ENCODE results near the gene CPNE1.

Gene CPNE1

GRCh38 chr20:35650632-35651031, 14.1 kb downstream of the CPNE1 start:
- Histone ChIP-seq H3K4me1 (ENCODE audit: control insufficient read depth in 1 of 2, insufficient read depth in 1 of 2, low read depth in 1 of 2, low read length in 1 of 2) (peaks cover 4 to 8% of the 10 kb centered on the region in 2 experiments), H3K9me3 (no peaks in the 10 kb centered on the region), H3K36me3 (peaks cover 46% of the 10 kb centered on the region), H3K27me3 (no peaks in the 10 kb centered on the region), H3K4me3 (ENCODE audit: low read depth in 1 of 2, low read length in 1 of 2) (no peak overlapping the region), H3K27ac (peak overlapping the region; percentile 19)
- no peak for TF ChIP-seq CTCF (IDR thresholded peaks at IDR 0.05)

GRCh38 chr20:35648836-35649235, 15.9 kb downstream of the CPNE1 start:
- Histone ChIP-seq H3K36me3 (peaks cover 32% of the 10 kb centered on the region), H3K4me3 (ENCODE audit: low read depth in 1 of 2, low read length in 1 of 2) (no peak overlapping the region), H3K27ac (peak overlapping the region; percentile 4), H3K4me1 (ENCODE audit: control insufficient read depth in 1 of 2, insufficient read depth in 1 of 2, low read depth in 1 of 2, low read length in 1 of 2) (peaks cover 22 to 26% of the 10 kb centered on the region in 2 experiments), H3K9me3 (no peaks in the 10 kb centered on the region), H3K27me3 (no peaks in the 10 kb centered on the region)
- TF ChIP-seq CTCF (IDR thresholded peaks at IDR 0.05): no peak

GRCh38 chr20:35644806-35645205, 19.9 kb downstream of the CPNE1 start:
- H3K36me3 ChIP-seq: peaks cover 4% of the 10 kb centered on the region
- no peak for TF ChIP-seq CTCF (IDR thresholded peaks at IDR 0.05)
- H3K4me1 ChIP-seq (ENCODE audit: control insufficient read depth in 1 of 2, insufficient read depth in 1 of 2, low read depth in 1 of 2, low read length in 1 of 2): peaks cover 56 to 58% of the 10 kb centered on the region in 2 experiments
- no peaks in the 10 kb centered on the region for H3K9me3 ChIP-seq
- no peak overlapping the region for H3K4me3 ChIP-seq (ENCODE audit: low read depth in 1 of 2, low read length in 1 of 2)
- H3K27me3 ChIP-seq: no peaks in the 10 kb centered on the region
- peak overlapping the region; percentile 62 for H3K27ac ChIP-seq

DNA sequence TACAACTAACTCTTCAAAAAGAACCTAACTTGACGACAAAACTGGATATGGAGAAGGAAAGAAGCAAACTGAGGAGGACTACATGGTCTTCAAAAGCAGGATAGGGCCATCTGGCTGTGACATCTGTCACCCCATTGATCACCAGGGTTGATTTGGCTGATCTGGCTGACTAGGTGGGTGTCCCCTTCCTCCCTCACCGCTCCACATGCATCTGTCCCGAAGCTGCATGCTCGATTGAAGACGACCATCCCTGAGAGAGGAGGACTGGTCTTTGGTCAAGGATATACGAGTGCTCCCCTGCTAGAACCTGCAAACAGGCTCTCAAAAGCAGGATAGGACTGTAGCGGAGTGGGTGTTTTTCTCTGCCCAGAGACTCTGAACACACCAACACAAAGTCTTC, 21.7 kb downstream of the CPNE1 start:
- Histone ChIP-seq H3K27ac (peak overlapping the region; percentile 62), H3K36me3 (peaks cover 4% of the 10 kb centered on the region), H3K4me1 (ENCODE audit: control insufficient read depth in 1 of 2, insufficient read depth in 1 of 2, low read depth in 1 of 2, low read length in 1 of 2) (peaks cover 56 to 58% of the 10 kb centered on the region in 2 experiments), H3K27me3 (no peaks in the 10 kb centered on the region), H3K9me3 (no peaks in the 10 kb centered on the region), H3K4me3 (ENCODE audit: low read depth in 1 of 2, low read length in 1 of 2) (no peak overlapping the region)
- no peak for TF ChIP-seq CTCF (IDR thresholded peaks at IDR 0.05)

GRCh38 chr20:35641743-35642142, 23.0 kb downstream of the CPNE1 start:
- Histone ChIP-seq H3K4me1 (ENCODE audit: control insufficient read depth in 1 of 2, insufficient read depth in 1 of 2, low read depth in 1 of 2, low read length in 1 of 2) (peaks cover 56 to 58% of the 10 kb centered on the region in 2 experiments), H3K36me3 (no peaks in the 10 kb centered on the region), H3K4me3 (ENCODE audit: low read depth in 1 of 2, low read length in 1 of 2) (no peak overlapping the region), H3K27me3 (no peaks in the 10 kb centered on the region), H3K27ac (peak overlapping the region; percentile 63), H3K9me3 (no peaks in the 10 kb centered on the region)
- no peak for TF ChIP-seq CTCF (IDR thresholded peaks at IDR 0.05)

GRCh38 chr20:35640724-35641123, 24.0 kb downstream of the CPNE1 start:
- Histone ChIP-seq H3K4me1 (ENCODE audit: control insufficient read depth in 1 of 2, insufficient read depth in 1 of 2, low read depth in 1 of 2, low read length in 1 of 2) (peaks cover 51 to 53% of the 10 kb centered on the region in 2 experiments), H3K4me3 (ENCODE audit: low read depth in 1 of 2, low read length in 1 of 2) (no peak overlapping the region), H3K27ac (peak overlapping the region; percentile 63), H3K36me3 (no peaks in the 10 kb centered on the region), H3K27me3 (no peaks in the 10 kb centered on the region), H3K9me3 (no peaks in the 10 kb centered on the region)
- no peak for TF ChIP-seq CTCF (IDR thresholded peaks at IDR 0.05)
